PC-9 (cell line): ENCODE results near the gene CBLL2. TPM values are rescaled to one million over a fixed set of nuclear protein-coding genes. Genes with fewer than 3 reads are reported as not detected.
"Not testable (repeated sequence)": the region's sequence is repeated elsewhere in the genome, so short reads cannot be mapped to it uniquely, and the experiment has no call there.

Source experiments
- BruUV-seq: library from RNA; stranded (reverse); fragments of 400-500 nt; replicated peaks from 2 replicates; lab custom pipeline; 2021; lab: Mats Ljungman, UMichigan
- CTCF ChIA-PET: fragments of 300-600 bp; sonication (Branson Sonifier 250); formaldehyde crosslinking; loops from one replicate; lab custom pipeline; 2022; ENCODE audit warnings: antibody characterized with exemption; lab: Charles Lee
- POLR2A ChIA-PET: fragments of 300-600 bp; sonication (Branson Sonifier 250); formaldehyde crosslinking; loops from one replicate; lab custom pipeline; 2022; ENCODE audit warnings: antibody characterized with exemption; ENCODE audit not compliant: unreplicated experiment; lab: Charles Lee
- DNase-seq, 2 experiments: peaks; one replicate each; pipeline versions ENCODE4 v3.0.0 to v3.0.0-alpha.2; 2015 to 2022; ENCODE audit warnings: mixed read lengths in 1 of 2
- H2AFZ ChIP-seq: fragments of 200-600 bp; sonication (generic); 2 replicates; pipeline ENCODE4 v1.8.1; 2017; ENCODE audit warnings: antibody characterized with exemption
- H3F3A ChIP-seq: fragments of 200-600 bp; sonication (generic); 2 replicates; pipeline ENCODE4 v1.8.1; 2017; ENCODE audit warnings: antibody characterized with exemption, mild to moderate bottlenecking, low read depth; ENCODE audit not compliant: insufficient read depth
- H3K27ac ChIP-seq: fragments of 200-600 bp; sonication (generic); 2 replicates; pipeline ENCODE4 v1.6.1; 2016; ENCODE audit warnings: mixed run types
- H3K27me3 ChIP-seq: fragments of 200-600 bp; sonication (generic); 2 replicates; pipeline ENCODE4 v1.6.1; 2016; ENCODE audit warnings: low read depth, mixed run types; ENCODE audit not compliant: insufficient read depth
- H3K36me3 ChIP-seq: fragments of 200-600 bp; sonication (generic); 2 replicates; pipeline ENCODE4 v1.6.1; 2016; ENCODE audit warnings: low read depth, mixed run types
- H3K4me1 ChIP-seq: fragments of 200-600 bp; sonication (generic); replicated peaks from 2 replicates; pipeline ENCODE4 v1.6.1; 2016; ENCODE audit warnings: mixed run types; ENCODE audit not compliant: insufficient read depth
- H3K4me2 ChIP-seq: fragments of 200-600 bp; sonication (generic); 2 replicates; pipeline ENCODE4 v1.6.1; 2017; ENCODE audit warnings: mixed run types
- H3K4me3 ChIP-seq: fragments of 200-600 bp; sonication (generic); 2 replicates; pipeline ENCODE4 v1.6.1; 2016; ENCODE audit warnings: mixed run types
- H3K79me2 ChIP-seq: fragments of 200-600 bp; sonication (generic); 2 replicates; pipeline ENCODE4 v1.6.1; 2017; ENCODE audit warnings: low read depth, mixed run types
- H3K9me2 ChIP-seq: fragments of 200-600 bp; sonication (generic); 2 replicates; pipeline ENCODE4 v1.8.1; 2017; ENCODE audit warnings: mild to moderate bottlenecking; ENCODE audit not compliant: insufficient read depth
- H3K9me3 ChIP-seq: fragments of 200-600 bp; sonication (generic); 2 replicates; pipeline ENCODE4 v1.8.1; 2016; ENCODE audit warnings: low read depth; ENCODE audit not compliant: insufficient read depth
- H4K20me1 ChIP-seq: fragments of 200-600 bp; sonication (generic); 2 replicates; pipeline ENCODE4 v1.8.1; 2017; ENCODE audit not compliant: insufficient read depth
- EZH2 ChIP-seq: fragments of 200-600 bp; sonication (generic); IDR thresholded peaks from 2 replicates; pipeline ENCODE4 v1.8.0; 2017; ENCODE audit warnings: antibody characterized with exemption, low read depth
- intact Hi-C: fragments of 100-400 bp; cut with micrococcal nuclease; formaldehyde crosslinking; loops from one replicate; pipeline ENCODE4 v1.10.0; 2022; ENCODE audit not compliant: unreplicated experiment
- total RNA-seq: library from RNA; stranded (reverse); gene quantifications from 2 replicates; pipeline ENCODE4 v1.2.3, GENCODE V29; 2021
- TF ChIP-seq, protein P1 (sequence below): fragments of 200-600 bp; sonication (generic); conservative IDR thresholded peaks from 2 replicates; pipeline ENCODE4 v1.6.1; 2017; ENCODE audit warnings: mixed run types, antibody characterized with exemption, mild to moderate bottlenecking, moderate library complexity

Gene CBLL2
- total RNA-seq, 1 experiment from 2014 or later, result not detected

DNA sequence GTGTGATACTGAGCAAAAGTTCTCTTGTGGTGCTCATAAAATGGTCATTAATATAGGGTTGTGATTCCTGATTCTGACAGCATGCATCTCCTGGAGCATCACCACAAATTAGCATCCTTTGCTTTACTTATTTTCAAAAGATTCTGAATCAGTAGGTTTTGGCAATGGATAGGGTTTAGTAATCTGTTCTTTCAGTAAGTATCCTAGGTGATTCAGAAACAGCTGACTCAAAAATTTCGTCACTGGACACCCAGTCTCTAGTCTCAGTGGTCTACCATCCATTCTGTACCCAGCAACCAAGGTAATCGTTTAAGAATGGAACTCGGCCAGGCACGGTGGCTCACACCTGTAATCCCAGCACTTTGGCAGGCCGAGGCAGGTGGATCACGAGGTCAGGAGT is 4.1 kb downstream of the CBLL2 start:
- H3K27me3 ChIP-seq, result no peaks in the 10 kb centered on the region
- no TSS peak for BruUV-seq
- DNase-seq, result no peak
- no peak overlapping the region for H2AFZ ChIP-seq
- no peaks in the 10 kb centered on the region for H3K9me3 ChIP-seq
- ChIA-PET POLR2A (no interaction called here), CTCF (no interaction called here)
- TF ChIP-seq, protein P1, sequence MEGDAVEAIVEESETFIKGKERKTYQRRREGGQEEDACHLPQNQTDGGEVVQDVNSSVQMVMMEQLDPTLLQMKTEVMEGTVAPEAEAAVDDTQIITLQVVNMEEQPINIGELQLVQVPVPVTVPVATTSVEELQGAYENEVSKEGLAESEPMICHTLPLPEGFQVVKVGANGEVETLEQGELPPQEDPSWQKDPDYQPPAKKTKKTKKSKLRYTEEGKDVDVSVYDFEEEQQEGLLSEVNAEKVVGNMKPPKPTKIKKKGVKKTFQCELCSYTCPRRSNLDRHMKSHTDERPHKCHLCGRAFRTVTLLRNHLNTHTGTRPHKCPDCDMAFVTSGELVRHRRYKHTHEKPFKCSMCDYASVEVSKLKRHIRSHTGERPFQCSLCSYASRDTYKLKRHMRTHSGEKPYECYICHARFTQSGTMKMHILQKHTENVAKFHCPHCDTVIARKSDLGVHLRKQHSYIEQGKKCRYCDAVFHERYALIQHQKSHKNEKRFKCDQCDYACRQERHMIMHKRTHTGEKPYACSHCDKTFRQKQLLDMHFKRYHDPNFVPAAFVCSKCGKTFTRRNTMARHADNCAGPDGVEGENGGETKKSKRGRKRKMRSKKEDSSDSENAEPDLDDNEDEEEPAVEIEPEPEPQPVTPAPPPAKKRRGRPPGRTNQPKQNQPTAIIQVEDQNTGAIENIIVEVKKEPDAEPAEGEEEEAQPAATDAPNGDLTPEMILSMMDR, result no peak
- no peak overlapping the region for H3K4me2 ChIP-seq
- no peaks in the 10 kb centered on the region for H3K4me1 ChIP-seq
- H4K20me1 ChIP-seq, result no peaks in the 10 kb centered on the region
- H3K9me2 ChIP-seq, result no peaks in the 10 kb centered on the region
- H3K27ac ChIP-seq, result no peak overlapping the region
- intact Hi-C loops, result no loop called here
- no peaks in the 10 kb centered on the region for H3F3A ChIP-seq
- no peaks in the 10 kb centered on the region for H3K36me3 ChIP-seq
- H3K4me3 ChIP-seq, result no peak overlapping the region
- no peaks in the 10 kb centered on the region for H3K79me2 ChIP-seq

DNA sequence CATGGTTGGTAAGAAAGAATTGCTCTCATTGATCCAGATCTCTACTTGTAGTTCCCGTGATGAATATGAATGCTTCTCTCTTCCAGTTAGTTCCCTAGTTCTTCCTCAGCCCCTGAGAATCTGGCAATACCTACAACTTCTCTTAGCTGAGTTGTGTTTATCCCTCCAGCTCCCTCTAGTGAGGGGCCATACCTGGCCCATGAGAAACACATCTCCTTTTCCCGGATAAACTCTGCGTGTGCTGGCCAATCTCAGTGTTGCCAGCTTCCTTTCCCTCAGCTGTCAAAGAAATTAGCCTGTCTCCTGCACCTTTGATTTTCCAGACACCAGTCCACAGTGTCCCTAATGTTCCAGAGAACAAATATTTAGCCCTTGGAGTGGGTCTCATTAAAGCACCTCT is 5.7 kb downstream of the CBLL2 start:
- Histone ChIP-seq H3K36me3 (no peaks in the 10 kb centered on the region), H3K79me2 (no peaks in the 10 kb centered on the region), H3K4me1 (no peaks in the 10 kb centered on the region), H3K9me2 (no peaks in the 10 kb centered on the region), H2AFZ (no peak overlapping the region), H3K4me3 (no peak overlapping the region), H3K9me3 (no peaks in the 10 kb centered on the region), H3K27ac (no peak overlapping the region), H3F3A (no peaks in the 10 kb centered on the region), H4K20me1 (no peaks in the 10 kb centered on the region), H3K4me2 (no peak overlapping the region), H3K27me3 (no peaks in the 10 kb centered on the region)
- intact Hi-C loops, result no loop called here
- POLR2A ChIA-PET, result interaction anchor here (0.7 kb wide), 1 partner anchor 29 kb away, joined by 4 read pairs; no protein-coding TSS in a partner anchor
- CTCF ChIA-PET, result interaction anchor here (0.5 kb wide), 1 partner anchor 211 kb away, joined by 3 read pairs; no protein-coding TSS in a partner anchor
- BruUV-seq, result no TSS peak
- no peak for DNase-seq
- no peak for TF ChIP-seq EZH2
- TF ChIP-seq, protein P1, result no peak; the same call in 1 of the 2 replicates

DNA sequence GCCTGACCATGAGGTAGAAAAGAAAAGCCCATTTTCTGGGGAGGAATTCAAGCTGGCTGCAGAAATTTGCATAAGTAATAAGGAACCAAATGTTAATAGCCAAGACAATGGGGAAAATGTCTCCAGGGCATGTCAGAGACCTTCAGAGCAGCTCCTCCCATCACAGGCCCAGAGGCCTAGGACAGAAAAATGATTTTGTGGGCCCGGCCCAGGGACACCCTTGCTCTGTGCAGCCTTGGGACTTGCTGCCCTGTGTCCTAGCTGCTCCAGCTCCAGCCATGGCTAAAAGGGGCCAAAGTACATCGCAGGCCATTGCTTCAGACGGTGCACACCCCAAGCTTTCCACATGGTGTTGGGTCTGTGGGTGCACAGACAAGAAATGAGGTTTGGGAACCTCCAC is 16.5 kb downstream of the CBLL2 start:
- intact Hi-C loops, result not testable (repeated sequence)

DNA sequence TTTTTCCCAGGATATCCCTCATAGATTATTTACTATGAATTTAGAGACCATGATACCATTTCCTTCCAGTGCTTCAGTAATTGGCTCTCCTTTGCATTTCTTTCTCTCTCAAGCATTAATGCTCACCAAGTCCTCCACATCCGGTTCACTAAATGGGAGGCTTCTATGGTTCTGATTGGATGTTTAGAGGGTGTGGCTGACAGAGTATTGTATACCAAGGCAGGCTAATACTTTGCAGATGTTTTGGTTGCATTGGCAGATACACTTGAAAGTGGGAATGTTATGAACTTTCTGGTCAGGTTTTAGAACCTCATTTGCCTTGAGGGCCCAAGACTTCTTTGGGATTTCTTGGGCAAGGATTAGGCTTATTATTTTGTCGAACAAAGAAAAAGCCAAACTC is 24.2 kb downstream of the CBLL2 start:
- CTCF ChIA-PET, result no interaction called here
- Histone ChIP-seq H3K4me1 (peaks cover 17% of the 10 kb centered on the region), H2AFZ (no peak overlapping the region), H4K20me1 (no peaks in the 10 kb centered on the region), H3K36me3 (no peaks in the 10 kb centered on the region), H3K9me2 (no peaks in the 10 kb centered on the region), H3K79me2 (no peaks in the 10 kb centered on the region), H3K4me3 (no peak overlapping the region), H3K9me3 (no peaks in the 10 kb centered on the region), H3K27me3 (no peaks in the 10 kb centered on the region), H3K27ac (no peak overlapping the region), H3K4me2 (no peak overlapping the region), H3F3A (0 out of 2 replicates have a peak, but pooled peaks cover 5% of the 10 kb centered on the region)
- BruUV-seq, result no TSS peak
- POLR2A ChIA-PET, result no interaction called here
- intact Hi-C loops, result no loop called here
- DNase-seq, result no peak
- no peak for TF ChIP-seq EZH2
- TF ChIP-seq, protein P1, result no peak

More for the DNA sequence above, 16.5 kb downstream of the CBLL2 start:
- H3K36me3 ChIP-seq, H3K27me3 ChIP-seq, BruUV-seq, H3K27ac ChIP-seq, H2AFZ ChIP-seq, H3K79me2 ChIP-seq, H3K4me3 ChIP-seq, H4K20me1 ChIP-seq, CTCF ChIA-PET, H3K4me1 ChIP-seq, H3K9me3 ChIP-seq, POLR2A ChIA-PET, H3K9me2 ChIP-seq, DNase-seq, H3F3A ChIP-seq, H3K4me2 ChIP-seq: not testable (repeated sequence)
